ENCODE data around the gene DGCR6. TPM values are rescaled to one million over a fixed set of nuclear protein-coding genes. Genes with fewer than 3 reads are reported as not detected.
"Not testable (repeated sequence)": the region's sequence is repeated elsewhere in the genome, so short reads cannot be mapped to it uniquely, and the experiment has no call there.

Gene DGCR6
- total and polyA plus RNA-seq, 4 experiments from 2014 or later = 1.6 to 7.2 (median 4.4) TPM

GRCh38 chr22:18896037-18896657 is 10.0 kb upstream of the DGCR6 start:
- H3K27me3 ChIP-seq (ENCODE audit: insufficient read depth, low read length); H3K27ac ChIP-seq (ENCODE audit: low read depth, low read length); H3K4me3 Mint-ChIP-seq; H3K4me3 ChIP-seq (ENCODE audit: low read length in 2 of 2); POLR2A ChIA-PET (ENCODE audit: partially characterized antibody); H3K9me3 ChIP-seq (ENCODE audit: control insufficient read depth in 1 of 2, low read length in 2 of 2); H3K27ac Mint-ChIP-seq; H3K4me1 Mint-ChIP-seq; H3K9me3 Mint-ChIP-seq; CTCF ChIA-PET (ENCODE audit: partially characterized antibody); H3K36me3 ChIP-seq (ENCODE audit: insufficient read depth, low read length); H3K4me1 ChIP-seq (ENCODE audit: insufficient read depth, low read length); H3K27me3 Mint-ChIP-seq; H3K36me3 Mint-ChIP-seq; intact Hi-C loops (cut with micrococcal nuclease): not testable (repeated sequence)
- peak in 1 of 5 donors; percentile 21 for DNase-seq

- H3K27me3 ChIP-seq (ENCODE audit: insufficient read depth, low read length); H3K9me3 ChIP-seq (ENCODE audit: control insufficient read depth in 1 of 2, low read length in 2 of 2); H3K9me3 Mint-ChIP-seq; intact Hi-C loops (cut with micrococcal nuclease); H3K27ac ChIP-seq (ENCODE audit: low read depth, low read length); H3K4me1 Mint-ChIP-seq; H3K27me3 Mint-ChIP-seq; H3K4me3 ChIP-seq (ENCODE audit: low read length in 2 of 2); H3K36me3 ChIP-seq (ENCODE audit: insufficient read depth, low read length); DNase-seq; H3K27ac Mint-ChIP-seq; H3K4me1 ChIP-seq (ENCODE audit: insufficient read depth, low read length); H3K36me3 Mint-ChIP-seq; H3K4me3 Mint-ChIP-seq: not testable (repeated sequence)
- ChIA-PET POLR2A (ENCODE audit: partially characterized antibody) (interaction anchor here (0.6 to 1.0 kb wide), 3 partner anchors 215 to 984 kb away, joined by 3 read pairs; partner anchors contain the start of gene DGCR2), CTCF (ENCODE audit: partially characterized antibody) (interaction anchor here (0.6 kb wide), 1 partner anchor 756 kb away, joined by 5 read pairs; the partner anchor contains the start of gene USP18)
These were observed 258 bp downstream of the DGCR6 start for GRCh38 chr22:18906410-18906745.

- Mint-ChIP-seq H3K9me3 (no peaks in the 10 kb centered on the region), H3K4me3 (no peak overlapping the region), H3K27ac (no peak overlapping the region), H3K4me1 (no peaks in the 10 kb centered on the region), H3K27me3 (no peaks in the 10 kb centered on the region), H3K36me3 (no peaks in the 10 kb centered on the region)
- no peak overlapping the region for H3K4me3 ChIP-seq (ENCODE audit: low read length in 2 of 2)
- H3K9me3 ChIP-seq (ENCODE audit: control insufficient read depth in 1 of 2, low read length in 2 of 2) = no peaks in the 10 kb centered on the region
- DNase-seq = no peak
- H3K4me1 ChIP-seq (ENCODE audit: insufficient read depth, low read length) = no peaks in the 10 kb centered on the region
- ChIA-PET CTCF (ENCODE audit: partially characterized antibody) (no interaction called here), POLR2A (ENCODE audit: partially characterized antibody) (no interaction called here)
- H3K27me3 ChIP-seq (ENCODE audit: insufficient read depth, low read length) = no peaks in the 10 kb centered on the region
- H3K27ac ChIP-seq (ENCODE audit: low read depth, low read length) = no peak overlapping the region
- no peaks in the 10 kb centered on the region for H3K36me3 ChIP-seq (ENCODE audit: insufficient read depth, low read length)
- intact Hi-C loops (cut with micrococcal nuclease) = no loop called here
These were observed 776 bp downstream of the DGCR6 start for GRCh38 chr22:18906896-18907295.

- Mint-ChIP-seq H3K9me3 (no peaks in the 10 kb centered on the region), H3K4me1 (no peaks in the 10 kb centered on the region), H3K27me3 (no peaks in the 10 kb centered on the region), H3K4me3 (no peak overlapping the region), H3K27ac (no peak overlapping the region), H3K36me3 (no peaks in the 10 kb centered on the region)
- intact Hi-C loops (cut with micrococcal nuclease) = no loop called here
- H3K4me3 ChIP-seq (ENCODE audit: low read length in 2 of 2) = no peak overlapping the region
- H3K27ac ChIP-seq (ENCODE audit: low read depth, low read length) = no peak overlapping the region
- ChIA-PET CTCF (ENCODE audit: partially characterized antibody) (no interaction called here), POLR2A (ENCODE audit: partially characterized antibody) (no interaction called here)
- no peaks in the 10 kb centered on the region for H3K4me1 ChIP-seq (ENCODE audit: insufficient read depth, low read length)
- no peaks in the 10 kb centered on the region for H3K36me3 ChIP-seq (ENCODE audit: insufficient read depth, low read length)
- no peaks in the 10 kb centered on the region for H3K27me3 ChIP-seq (ENCODE audit: insufficient read depth, low read length)
- H3K9me3 ChIP-seq (ENCODE audit: control insufficient read depth in 1 of 2, low read length in 2 of 2) = no peaks in the 10 kb centered on the region
- no peak for DNase-seq
These were observed 3.4 kb downstream of the DGCR6 start for GRCh38 chr22:18909556-18909955.

GRCh38 chr22:18911535-18911934 is 5.4 kb downstream of the DGCR6 start:
- POLR2A ChIA-PET (ENCODE audit: partially characterized antibody); H3K4me3 ChIP-seq (ENCODE audit: low read length in 2 of 2); H3K4me3 Mint-ChIP-seq; H3K27ac Mint-ChIP-seq; H3K27ac ChIP-seq (ENCODE audit: low read depth, low read length); H3K36me3 Mint-ChIP-seq; DNase-seq; H3K27me3 ChIP-seq (ENCODE audit: insufficient read depth, low read length); H3K27me3 Mint-ChIP-seq; H3K36me3 ChIP-seq (ENCODE audit: insufficient read depth, low read length); CTCF ChIA-PET (ENCODE audit: partially characterized antibody); H3K4me1 Mint-ChIP-seq; H3K9me3 ChIP-seq (ENCODE audit: control insufficient read depth in 1 of 2, low read length in 2 of 2); H3K9me3 Mint-ChIP-seq; H3K4me1 ChIP-seq (ENCODE audit: insufficient read depth, low read length); intact Hi-C loops (cut with micrococcal nuclease): not testable (repeated sequence)

GRCh38 chr22:18912264-18912946 is 6.3 kb downstream of the DGCR6 start:
- H3K27me3 Mint-ChIP-seq; H3K27me3 ChIP-seq (ENCODE audit: insufficient read depth, low read length); H3K4me3 ChIP-seq (ENCODE audit: low read length in 2 of 2); H3K36me3 ChIP-seq (ENCODE audit: insufficient read depth, low read length); H3K4me3 Mint-ChIP-seq; H3K9me3 ChIP-seq (ENCODE audit: control insufficient read depth in 1 of 2, low read length in 2 of 2); DNase-seq; H3K4me1 ChIP-seq (ENCODE audit: insufficient read depth, low read length); POLR2A ChIA-PET (ENCODE audit: partially characterized antibody); CTCF ChIA-PET (ENCODE audit: partially characterized antibody); H3K4me1 Mint-ChIP-seq; intact Hi-C loops (cut with micrococcal nuclease); H3K36me3 Mint-ChIP-seq; H3K9me3 Mint-ChIP-seq; H3K27ac Mint-ChIP-seq; H3K27ac ChIP-seq (ENCODE audit: low read depth, low read length): not testable (repeated sequence)

GRCh38 chr22:18914558-18914957 is 8.4 kb downstream of the DGCR6 start:
- H3K27ac Mint-ChIP-seq; CTCF ChIA-PET (ENCODE audit: partially characterized antibody); DNase-seq; H3K4me3 Mint-ChIP-seq; POLR2A ChIA-PET (ENCODE audit: partially characterized antibody); H3K4me3 ChIP-seq (ENCODE audit: low read length in 2 of 2); H3K9me3 ChIP-seq (ENCODE audit: control insufficient read depth in 1 of 2, low read length in 2 of 2); intact Hi-C loops (cut with micrococcal nuclease); H3K36me3 Mint-ChIP-seq; H3K9me3 Mint-ChIP-seq; H3K36me3 ChIP-seq (ENCODE audit: insufficient read depth, low read length); H3K27me3 ChIP-seq (ENCODE audit: insufficient read depth, low read length); H3K27ac ChIP-seq (ENCODE audit: low read depth, low read length); H3K27me3 Mint-ChIP-seq; H3K4me1 ChIP-seq (ENCODE audit: insufficient read depth, low read length); H3K4me1 Mint-ChIP-seq: not testable (repeated sequence)

GRCh38 chr22:18915550-18915949 is 9.4 kb downstream of the DGCR6 start:
- intact Hi-C loops (cut with micrococcal nuclease); H3K27me3 Mint-ChIP-seq; H3K4me3 Mint-ChIP-seq; H3K4me1 Mint-ChIP-seq; DNase-seq; H3K4me3 ChIP-seq (ENCODE audit: low read length in 2 of 2); CTCF ChIA-PET (ENCODE audit: partially characterized antibody); H3K27ac Mint-ChIP-seq; H3K9me3 Mint-ChIP-seq; POLR2A ChIA-PET (ENCODE audit: partially characterized antibody); H3K27me3 ChIP-seq (ENCODE audit: insufficient read depth, low read length); H3K27ac ChIP-seq (ENCODE audit: low read depth, low read length); H3K4me1 ChIP-seq (ENCODE audit: insufficient read depth, low read length); H3K9me3 ChIP-seq (ENCODE audit: control insufficient read depth in 1 of 2, low read length in 2 of 2); H3K36me3 ChIP-seq (ENCODE audit: insufficient read depth, low read length); H3K36me3 Mint-ChIP-seq: not testable (repeated sequence)
